Ovary (tissue), 9 donors: ENCODE measurements around the gene SRM. TPM values are rescaled to one million over a fixed set of nuclear protein-coding genes. Genes with fewer than 3 reads are reported as not detected.
"Not testable (repeated sequence)": the region's sequence is repeated elsewhere in the genome, so short reads cannot be mapped to it uniquely, and the experiment has no call there.

Experiments used
- DNase-seq, 5 donors: peaks; one replicate each; pipeline ENCODE4 v3.0.0-alpha.2; 2019 to 2020
- H3K27ac ChIP-seq, 2 donors: fragments of 200-600 bp; one replicate each; pipeline versions ENCODE4 v1.5.1 to v1.8.0; 2019 to 2022
- H3K27me3 ChIP-seq: fragments of 200-600 bp; one replicate; pipeline ENCODE4 v1.8.0; 2022
- H3K36me3 ChIP-seq: fragments of 200-600 bp; sonication (generic); one replicate; pipeline ENCODE4 v1.5.1; 2019
- H3K4me1 ChIP-seq: one replicate; pipeline ENCODE4 v1.8.1; 2013; ENCODE audit warnings: mild to moderate bottlenecking, moderate library complexity; ENCODE audit not compliant: insufficient read depth
- H3K4me3 ChIP-seq: fragments of 200-600 bp; sonication (generic); one replicate; pipeline ENCODE4 v1.5.1; 2017
- H3K9me3 ChIP-seq, 2 donors: fragments of 200-600 bp in 1 of 2; sonication (generic) in 1 of 2; one replicate each; pipeline versions ENCODE4 v1.5.1 to v1.8.1; 2013 to 2019; ENCODE audit warnings: mild to moderate bottlenecking in 1 of 2, moderate library complexity in 1 of 2
- EP300 ChIP-seq: sonication (generic); formaldehyde crosslinking; IDR thresholded peaks from one replicate; pipeline ENCODE4 v1.6.1; 2017; ENCODE audit warnings: antibody characterized with exemption
- POLR2A ChIP-seq: fragments of 450-650 bp; IDR thresholded peaks from one replicate; pipeline ENCODE4 v1.6.1; 2017; ENCODE audit warnings: antibody characterized with exemption, mild to moderate bottlenecking, moderate library complexity
- WGBS, 3 donors: extraction: QIAGEN DNeasy Blood & Tissue Kit in 1 of 3; methylation state at CpG; one replicate each; pipeline versions ENCODE4 v1.1.5 to v1.1.7; 2013 to 2017; 5-methylcytosine and 5-hydroxymethylcytosine counted together
- intact Hi-C, 4 donors: fragments of 100-400 bp; cut with DNase I; formaldehyde crosslinking; loops; one replicate each; pipeline versions ENCODE4 v1.11.0 to v1.15.1; 2022 to 2023
- polyA plus RNA-seq, 2 donors: library from polyadenylated mRNA; stranded (reverse); fragments of 200-250 nt in 1 of 2; fragments of 350-450 nt in 1 of 2; fragmentation: Illumina TruSeq in 1 of 2; extraction: RNeasy Lipid Tissue Mini Kit (QIAGEN cat#74804) in 1 of 2; gene quantifications; one replicate each; pipeline ENCODE4 v1.2.3, GENCODE V29; 2013 to 2014
- total RNA-seq, 7 donors: library from RNA; depleted of rRNA in 2 of 7; stranded (reverse); fragments of >200 nt in 2 of 7; fragmentation: NEBNext Ultra II Directional in 3 of 7; extraction: Animal tissue kit (Norgen Biotek cat#: 25700) in 3 of 7; gene quantifications; one replicate each; pipeline versions ENCODE4 v1.1.0 to v1.2.4, GENCODE V29; 2016 to 2023
- TF ChIP-seq, protein P1 (sequence below), 3 donors: fragments of 450-650 bp in 2 of 3; fragments of 200-600 bp in 1 of 3; IDR thresholded peaks; one replicate each; pipeline versions ENCODE4 v1.5.1 to v1.8.0; 2016 to 2022; ENCODE audit warnings: antibody characterized with exemption in 3 of 3, mild to moderate bottlenecking in 1 of 3
- donor health status: DM: no; HTN: no; CAD: no; lungs with moderate emphysema.
- donor health status: DM: no; HTN: no; CAD: no.
- donor health status: Bipolar disorder and iron deficiency.
- donor health status: DM: yes; HTN: yes; CAD: no.
- donor health status: DM: no; HTN: no; CAD: no.
- donor health status: DM: yes; HTN: yes; CAD: no.

SRM gene
- total and polyA plus RNA-seq, 9 donors, result 31.7 to 111 (median 55.3) TPM

DNA sequence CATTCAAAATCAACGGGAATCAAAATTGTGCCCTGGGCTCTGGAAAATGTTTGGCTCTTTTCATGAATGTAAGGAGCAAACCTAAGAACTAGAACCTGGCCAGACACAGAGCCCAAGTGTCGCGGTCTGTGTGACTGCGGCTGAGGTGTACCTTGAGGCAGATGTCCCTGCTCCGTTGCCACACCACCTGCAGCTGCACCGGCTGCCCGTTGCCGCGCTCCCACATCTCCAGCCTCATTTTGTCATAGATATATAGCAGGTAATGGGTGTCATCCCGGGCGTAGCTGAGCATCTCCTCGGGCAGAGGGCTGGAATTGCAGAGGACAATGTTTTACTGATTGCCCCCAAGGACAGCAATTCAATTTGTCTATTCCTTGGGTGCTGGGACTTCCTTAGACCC is 21.1 kb upstream of the SRM start:
- no peak for DNase-seq
- Histone ChIP-seq H3K27ac (no peak overlapping the region), H3K4me1 (no peaks in the 10 kb centered on the region), H3K4me3 (no peak overlapping the region), H3K36me3 (no peaks in the 10 kb centered on the region), H3K9me3 (no peaks in the 10 kb centered on the region), H3K27me3 (no peaks in the 10 kb centered on the region)
- TF ChIP-seq EP300 (no peak), POLR2A (no peak)
- TF ChIP-seq, protein P1, sequence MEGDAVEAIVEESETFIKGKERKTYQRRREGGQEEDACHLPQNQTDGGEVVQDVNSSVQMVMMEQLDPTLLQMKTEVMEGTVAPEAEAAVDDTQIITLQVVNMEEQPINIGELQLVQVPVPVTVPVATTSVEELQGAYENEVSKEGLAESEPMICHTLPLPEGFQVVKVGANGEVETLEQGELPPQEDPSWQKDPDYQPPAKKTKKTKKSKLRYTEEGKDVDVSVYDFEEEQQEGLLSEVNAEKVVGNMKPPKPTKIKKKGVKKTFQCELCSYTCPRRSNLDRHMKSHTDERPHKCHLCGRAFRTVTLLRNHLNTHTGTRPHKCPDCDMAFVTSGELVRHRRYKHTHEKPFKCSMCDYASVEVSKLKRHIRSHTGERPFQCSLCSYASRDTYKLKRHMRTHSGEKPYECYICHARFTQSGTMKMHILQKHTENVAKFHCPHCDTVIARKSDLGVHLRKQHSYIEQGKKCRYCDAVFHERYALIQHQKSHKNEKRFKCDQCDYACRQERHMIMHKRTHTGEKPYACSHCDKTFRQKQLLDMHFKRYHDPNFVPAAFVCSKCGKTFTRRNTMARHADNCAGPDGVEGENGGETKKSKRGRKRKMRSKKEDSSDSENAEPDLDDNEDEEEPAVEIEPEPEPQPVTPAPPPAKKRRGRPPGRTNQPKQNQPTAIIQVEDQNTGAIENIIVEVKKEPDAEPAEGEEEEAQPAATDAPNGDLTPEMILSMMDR (IDR thresholded peaks at IDR 0.05), result no peak
- 82 to 89% (median 87%) methylated on average over 12 of the region's 12 CpGs for WGBS, 3 donors
- intact Hi-C loops, result loop anchor here in 1 of 4 donors (10.0 kb wide), 1 partner anchor 474 kb away; no protein-coding TSS in a partner anchor

DNA sequence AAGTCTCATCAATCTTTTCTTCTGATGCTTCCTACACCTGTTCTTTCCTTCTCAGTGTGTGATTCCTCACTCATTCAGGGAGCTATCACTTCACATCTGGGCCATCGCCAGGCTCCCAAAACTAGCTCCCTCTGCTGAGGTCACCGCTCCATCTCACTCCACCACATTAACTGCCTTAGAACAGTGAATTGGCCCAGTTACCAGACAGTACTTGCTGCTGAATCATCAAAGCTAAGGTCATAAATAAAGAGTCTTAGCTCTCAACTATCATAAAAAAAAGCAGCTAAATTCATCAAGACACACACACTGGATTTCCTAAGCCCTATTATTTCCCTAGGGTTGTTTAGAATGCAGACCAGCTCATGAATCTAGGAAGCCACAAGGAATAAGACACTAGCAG is 18.8 kb upstream of the SRM start:
- Histone ChIP-seq H3K4me1 (no peaks in the 10 kb centered on the region), H3K27me3 (no peaks in the 10 kb centered on the region), H3K4me3 (no peak overlapping the region), H3K36me3 (no peaks in the 10 kb centered on the region), H3K9me3 (no peaks in the 10 kb centered on the region), H3K27ac (no peak overlapping the region)
- no peak for DNase-seq
- TF ChIP-seq, protein P1 (IDR thresholded peaks at IDR 0.05), result no peak
- TF ChIP-seq EP300, result no peak
- intact Hi-C loops, result no loop called here
- WGBS, 3 donors, result 79 to 96% (median 91%) methylated on average over 2 of the region's 2 CpGs

DNA sequence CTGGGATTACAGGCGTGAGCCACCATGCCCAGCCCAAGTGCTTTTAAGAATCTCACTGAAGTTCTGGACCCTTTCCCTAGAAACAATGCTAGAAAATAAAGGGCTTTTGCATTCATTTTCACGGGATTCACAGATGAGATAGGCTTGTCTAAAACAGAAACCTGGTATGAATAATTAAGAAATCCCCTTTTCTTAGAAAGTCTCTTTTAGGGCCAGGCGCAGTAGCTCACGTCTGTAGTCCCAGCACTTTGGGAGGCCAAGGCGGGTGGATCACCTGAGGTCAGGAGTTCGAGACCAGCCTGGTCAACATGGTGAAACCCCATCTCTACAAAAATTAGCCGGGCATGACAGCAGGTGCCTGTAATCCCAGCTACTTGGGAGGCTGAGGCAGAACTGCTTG is 13.6 kb upstream of the SRM start:
- H3K4me1 ChIP-seq, H3K9me3 ChIP-seq, intact Hi-C loops, H3K36me3 ChIP-seq, H3K27ac ChIP-seq, H3K4me3 ChIP-seq, H3K27me3 ChIP-seq: not testable (repeated sequence)
- DNase-seq, result peak in 1 of 5 donors; percentile 3
- WGBS, 3 donors, result 90 to 93% (median 92%) methylated on average over 7 of the region's 7 CpGs

DNA sequence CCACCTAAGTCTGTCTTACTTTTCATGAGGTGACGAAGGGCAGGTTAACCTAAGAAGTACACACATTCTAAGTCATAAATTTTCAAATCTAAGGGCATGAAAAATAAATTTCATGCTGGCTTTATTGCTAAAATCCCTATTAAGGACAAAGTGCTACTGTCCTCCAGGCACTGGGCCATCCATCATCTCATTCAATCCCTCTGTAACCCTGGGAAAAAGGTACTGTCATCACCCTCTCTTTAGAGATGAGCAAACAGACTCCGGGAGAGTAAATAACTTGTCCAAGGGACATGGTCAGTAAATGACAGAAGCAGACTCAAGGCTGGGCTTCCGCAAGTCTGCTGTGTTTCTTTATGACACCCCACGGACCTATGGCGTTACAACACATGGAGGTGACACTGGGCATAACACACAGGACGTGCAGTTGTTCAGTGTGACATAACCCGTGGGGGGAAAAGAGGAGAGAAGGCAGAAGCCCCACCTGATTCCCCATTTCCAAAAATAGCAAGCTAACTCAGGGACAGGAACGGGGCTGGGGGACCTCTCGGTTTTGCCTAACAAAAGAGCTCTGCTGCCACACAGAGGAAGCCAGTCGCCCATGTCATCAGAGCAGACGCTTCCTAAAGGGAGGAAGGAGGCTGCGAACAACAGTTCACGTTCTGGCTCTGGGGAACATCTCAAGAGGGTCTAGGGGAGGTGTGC is 12.5 kb upstream of the SRM start:
- WGBS, 3 donors, result 71 to 88% (median 83%) methylated on average over 13 of the region's 13 CpGs
- H3K27me3 ChIP-seq, result no peaks in the 10 kb centered on the region
- TF ChIP-seq, protein P1 (IDR thresholded peaks at IDR 0.05), result no peak
- no peak for TF ChIP-seq POLR2A
- no peak for TF ChIP-seq EP300
- intact Hi-C loops, result no loop called here
- H3K36me3 ChIP-seq, result no peaks in the 10 kb centered on the region
- H3K4me3 ChIP-seq, result no peak overlapping the region
- no peaks in the 10 kb centered on the region for H3K4me1 ChIP-seq
- no peak overlapping the region for H3K27ac ChIP-seq
- H3K9me3 ChIP-seq, result no peaks in the 10 kb centered on the region
- DNase-seq, result peak in 1 of 5 donors; percentile 7

DNA sequence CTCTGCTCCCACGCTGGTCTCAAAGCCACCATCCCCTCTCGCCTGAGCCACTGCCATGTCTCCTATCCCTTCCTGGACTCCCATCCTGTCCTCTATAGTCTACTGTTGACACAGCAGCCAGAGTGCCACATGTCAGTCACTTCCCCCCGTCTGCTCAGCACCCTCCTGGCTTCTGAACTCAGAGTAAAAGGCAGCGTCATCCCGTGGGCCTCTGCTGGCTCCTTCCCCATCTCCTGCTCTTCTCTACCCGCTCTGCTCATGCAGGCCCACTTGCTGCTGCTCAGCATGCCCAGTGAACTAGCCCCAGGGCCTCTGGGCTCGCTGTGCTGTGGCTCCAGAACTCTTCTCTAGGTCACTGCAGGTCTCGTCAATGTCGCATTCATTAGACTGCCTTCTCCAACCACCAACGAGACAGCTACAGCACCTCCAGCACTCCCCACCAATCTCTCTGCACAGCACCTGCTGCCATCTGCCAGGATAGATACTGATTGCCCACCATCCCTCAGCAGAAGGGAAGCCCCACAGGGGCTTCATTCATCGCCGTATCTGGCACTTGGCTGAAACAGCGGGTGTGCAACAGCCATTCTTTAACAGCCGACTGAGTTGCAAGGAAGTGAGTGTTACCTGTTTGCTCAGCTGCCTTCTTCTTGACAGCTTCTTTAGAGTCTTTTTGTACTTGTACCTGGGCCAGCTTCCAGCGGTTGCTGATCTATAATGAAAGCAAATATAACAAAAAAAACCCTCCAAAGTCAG is 11.8 kb upstream of the SRM start:
- DNase-seq, result peak in 1 of 5 donors; percentile 17
- intact Hi-C loops, result no loop called here
- no peaks in the 10 kb centered on the region for H3K36me3 ChIP-seq
- H3K9me3 ChIP-seq, result no peaks in the 10 kb centered on the region
- no peak overlapping the region for H3K27ac ChIP-seq
- WGBS, 3 donors, result 73 to 83% (median 78%) methylated on average over 15 of the region's 15 CpGs
- H3K4me3 ChIP-seq, result no peak overlapping the region
- no peaks in the 10 kb centered on the region for H3K27me3 ChIP-seq
- H3K4me1 ChIP-seq, result no peaks in the 10 kb centered on the region
- TF ChIP-seq EP300 (no peak), POLR2A (no peak)
- TF ChIP-seq, protein P1 (IDR thresholded peaks at IDR 0.05), result no peak
